Natural killer cell treated with Interleukin-12 subunit alpha and Interleukin-12 subunit beta and Interleukin-15 and Interleukin-18, amount 100 ng/mL, for 72 hours (primary cell): ENCODE data around the gene SPARCL1. TPM values are rescaled to one million over a fixed set of nuclear protein-coding genes. Genes with fewer than 3 reads are reported as not detected.
A peak's percentile ranks its signal among the peaks of the same experiment; 100 is the strongest.
"Not testable (repeated sequence)": the region's sequence is repeated elsewhere in the genome, so short reads cannot be mapped to it uniquely, and the experiment has no call there.

ENCODE experiments used
- ATAC-seq, 2 donors: fragments of 150-1000 bp; cut with Tn5 transposase in 1 of 2; sonication (Bioruptor Pico), chemical (Tn5 transposase) in 1 of 2; 2 replicates each; pipeline ENCODE4 v1.10.0; 2021
- DNase-seq: peaks from one replicate; pipeline ENCODE4 v3.0.0; 2022; ENCODE audit warnings: low spot score
- H3K27ac Mint-ChIP-seq, 2 donors: 1 replicate in 1 of 2; 2 replicates in 1 of 2; pipeline ENCODE4 v1.8.0; 2022; ENCODE audit warnings: mixed read lengths in 2 of 2, mild to moderate bottlenecking in 1 of 2, moderate library complexity in 1 of 2
- H3K27me3 Mint-ChIP-seq, 2 donors: 1 replicate in 1 of 2; 2 replicates in 1 of 2; pipeline ENCODE4 v1.8.0; 2022; ENCODE audit warnings: mixed read lengths in 2 of 2
- H3K36me3 Mint-ChIP-seq: one replicate; pipeline ENCODE4 v1.8.0; 2022; ENCODE audit warnings: mixed read lengths
- H3K4me1 Mint-ChIP-seq, 2 donors: 1 replicate in 1 of 2; 2 replicates in 1 of 2; pipeline ENCODE4 v1.8.0; 2022; ENCODE audit warnings: low read depth in 2 of 2, mixed read lengths in 2 of 2, mild to moderate bottlenecking in 1 of 2
- H3K4me3 Mint-ChIP-seq: one replicate; pipeline ENCODE4 v1.8.0; 2022; ENCODE audit warnings: mixed read lengths
- H3K9me3 Mint-ChIP-seq: 2 replicates; pipeline ENCODE4 v1.8.0; 2022; ENCODE audit warnings: mixed read lengths
- total RNA-seq, 2 donors: library from RNA; stranded (reverse); gene quantifications; one replicate each; pipeline ENCODE4 v1.2.3, GENCODE V29; 2022

SPARCL1 gene
- total RNA-seq, 2 donors from 2014 or later: not detected

DNA sequence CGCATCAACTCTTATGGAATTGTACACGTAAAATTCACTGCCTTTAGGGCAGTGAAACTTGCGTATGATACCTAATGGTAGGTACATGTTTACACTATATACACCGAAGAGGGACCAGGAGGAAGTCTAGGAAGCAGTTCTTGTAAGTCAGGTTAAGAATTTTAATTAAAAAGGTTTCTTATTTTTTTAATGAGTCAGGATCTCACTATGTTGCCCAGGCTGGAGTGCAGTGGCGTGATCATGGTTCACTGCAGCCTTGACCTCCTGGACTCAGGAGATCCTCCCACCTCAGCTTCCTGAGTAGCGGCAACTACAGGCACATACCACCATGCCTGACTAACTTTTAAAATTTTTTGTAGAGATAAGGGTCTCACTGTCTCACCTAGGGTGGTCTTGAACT, 100.2 kb downstream of the SPARCL1 start:
- H3K4me3 Mint-ChIP-seq: no peak overlapping the region
- no peaks in the 10 kb centered on the region for H3K27me3 Mint-ChIP-seq
- no peaks in the 10 kb centered on the region for H3K36me3 Mint-ChIP-seq
- ATAC-seq: no peak
- H3K9me3 Mint-ChIP-seq: no peaks in the 10 kb centered on the region
- no peak overlapping the region for H3K27ac Mint-ChIP-seq
- H3K4me1 Mint-ChIP-seq: peaks cover 8 to 16% of the 10 kb centered on the region in 2 donors
- DNase-seq: no peak

DNA sequence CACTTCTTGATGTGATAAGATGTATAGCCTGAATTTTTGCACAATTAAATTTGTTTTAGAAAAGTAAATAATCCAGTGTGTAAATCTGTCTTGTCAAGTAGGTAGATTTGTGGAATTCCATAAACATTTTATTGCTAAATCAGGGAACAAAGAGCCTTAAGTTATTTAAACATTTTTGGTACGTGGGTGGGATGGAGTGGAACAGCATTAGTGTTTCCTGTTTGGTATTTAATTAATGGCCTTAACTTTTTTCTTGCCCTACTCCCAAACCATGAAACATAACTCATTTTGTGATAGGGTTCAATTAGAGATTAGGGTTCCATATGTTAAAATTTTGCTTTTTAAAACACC, 101.7 kb downstream of the SPARCL1 start:
- peaks cover 21 to 23% of the 10 kb centered on the region in 2 donors for H3K4me1 Mint-ChIP-seq
- H3K4me3 Mint-ChIP-seq: no peak overlapping the region
- H3K27ac Mint-ChIP-seq: no peak overlapping the region
- H3K9me3 Mint-ChIP-seq: no peaks in the 10 kb centered on the region
- ATAC-seq: no peak
- DNase-seq: no peak
- no peaks in the 10 kb centered on the region for H3K36me3 Mint-ChIP-seq
- no peaks in the 10 kb centered on the region for H3K27me3 Mint-ChIP-seq

DNA sequence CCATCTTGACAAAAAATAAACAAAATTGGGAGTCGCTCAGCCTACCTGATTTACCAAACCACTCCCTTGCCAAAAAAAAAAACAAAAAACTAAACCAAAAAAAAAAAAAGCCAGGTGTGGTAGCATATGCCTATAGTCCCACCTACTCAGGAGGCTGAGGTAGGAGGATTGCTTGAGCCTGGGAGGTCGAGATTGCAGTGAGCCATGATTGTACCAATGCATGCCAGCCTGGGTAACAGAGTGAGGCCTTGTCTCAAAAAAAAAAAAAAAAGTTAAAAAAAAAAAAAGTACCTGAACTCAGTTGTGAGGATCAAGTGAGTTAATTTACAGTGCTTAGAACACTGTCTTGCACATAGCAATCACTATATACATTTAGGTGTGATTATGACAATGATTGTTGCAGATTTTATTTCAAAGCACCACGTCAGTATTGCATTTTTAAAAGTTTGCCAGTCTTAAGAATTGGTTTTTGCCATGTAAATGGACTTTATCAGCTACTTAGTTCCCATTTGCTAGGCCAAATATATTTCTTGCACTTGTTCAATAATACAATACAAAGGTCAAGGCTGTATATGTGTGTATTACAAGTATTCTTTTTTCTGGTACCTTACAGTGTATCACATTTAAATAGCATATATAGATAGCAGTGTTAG, 102.2 kb downstream of the SPARCL1 start:
- peaks cover 26% of the 10 kb centered on the region in 2 donors for H3K4me1 Mint-ChIP-seq
- H3K27ac Mint-ChIP-seq: no peak overlapping the region
- H3K4me3 Mint-ChIP-seq: no peak overlapping the region
- DNase-seq: no peak
- no peaks in the 10 kb centered on the region for H3K27me3 Mint-ChIP-seq
- no peaks in the 10 kb centered on the region for H3K9me3 Mint-ChIP-seq
- no peak for ATAC-seq
- no peaks in the 10 kb centered on the region for H3K36me3 Mint-ChIP-seq

DNA sequence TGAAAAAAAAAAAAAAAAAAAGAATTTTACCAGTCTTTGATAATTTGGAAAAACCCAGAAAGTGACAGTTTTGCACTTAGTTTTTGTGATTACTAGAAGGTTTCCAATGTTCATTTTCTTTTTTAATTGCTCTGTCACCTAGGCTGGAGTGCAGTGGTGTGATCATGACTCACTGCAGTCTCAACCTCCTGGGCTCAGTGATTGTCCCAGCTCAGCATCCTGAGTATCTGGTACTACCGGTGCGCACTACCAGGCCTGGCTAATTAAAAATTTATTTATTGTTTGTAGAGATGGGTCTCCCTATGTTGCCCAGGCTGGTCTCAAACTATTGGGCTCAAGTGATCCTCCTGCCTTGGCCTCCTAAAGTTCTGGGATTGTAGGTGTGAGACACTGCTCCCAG, 103.5 kb downstream of the SPARCL1 start:
- no peak overlapping the region for H3K4me3 Mint-ChIP-seq
- H3K9me3 Mint-ChIP-seq: no peaks in the 10 kb centered on the region
- DNase-seq (no peak), ATAC-seq (no peak)
- no peaks in the 10 kb centered on the region for H3K36me3 Mint-ChIP-seq
- H3K27ac Mint-ChIP-seq: no peak overlapping the region
- H3K4me1 Mint-ChIP-seq: peaks cover 26 to 30% of the 10 kb centered on the region in 2 donors
- no peaks in the 10 kb centered on the region for H3K27me3 Mint-ChIP-seq

DNA sequence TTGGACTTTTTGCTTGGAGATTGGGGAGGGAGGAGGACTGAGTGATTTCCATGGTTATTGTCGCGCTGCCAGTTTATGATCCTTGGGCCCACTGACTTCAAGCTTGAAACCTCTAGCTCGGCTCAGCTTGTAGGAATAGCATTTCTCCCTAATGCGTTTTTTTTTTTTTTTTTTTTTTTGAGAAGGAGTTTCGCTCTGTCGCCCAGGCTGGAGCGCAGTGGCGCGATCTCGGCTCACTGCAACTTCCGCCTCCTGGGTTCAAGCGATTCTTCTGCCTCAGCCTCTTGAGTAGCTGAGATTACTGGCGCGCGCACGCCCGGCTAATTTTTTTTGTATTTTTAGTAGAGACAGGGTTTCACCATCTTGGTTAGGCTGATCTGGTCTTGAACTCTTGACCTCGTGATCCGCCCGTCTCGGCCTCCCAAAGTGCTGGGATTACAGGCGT, 105.1 kb downstream of the SPARCL1 start:
- H3K27me3 Mint-ChIP-seq, H3K36me3 Mint-ChIP-seq, H3K9me3 Mint-ChIP-seq, ATAC-seq, DNase-seq: not testable (repeated sequence)
- H3K4me1 Mint-ChIP-seq: peaks cover 20 to 25% of the 10 kb centered on the region in 2 donors
- peak overlapping the region; percentile 93 to 95 for H3K27ac Mint-ChIP-seq
- H3K4me3 Mint-ChIP-seq: peak overlapping the region; percentile 94

Other genes starting within 250 kb of the SPARCL1 start
- gene HSD17B13, start 206.5 kb downstream of the SPARCL1 start, total RNA-seq: under 1 TPM in 1 of 2 donors, not detected in 1; 0.12 TPM
- 10 to 100 TPM; 11.2 to 18.3 TPM for gene HSD17B11, start 138.2 kb downstream of the SPARCL1 start, total RNA-seq
- gene NUDT9, start 106.8 kb downstream of the SPARCL1 start, total RNA-seq: 10 to 100 TPM; 14.6 to 18.2 TPM
- not detected for gene DSPP, start 79.2 kb upstream of the SPARCL1 start, total RNA-seq
- gene DMP1, start 120.9 kb upstream of the SPARCL1 start, total RNA-seq: not detected